Activated naive CD4-positive, alpha-beta T cell treated with anti-CD3 and anti-CD28 coated beads, Interleukin-2, amount 50 U/mL, for 72 hours (primary cell): ENCODE measurements around the gene PFDN1. TPM values are rescaled to one million over a fixed set of nuclear protein-coding genes. Genes with fewer than 3 reads are reported as not detected.

ENCODE experiments used
- ATAC-seq, 2 donors: fragments of 150-1000 bp; cut with Tn5 transposase; 2 replicates each; pipeline ENCODE4 v1.10.0; 2021; ENCODE audit warnings: mild to moderate bottlenecking in 2 of 2, moderate library complexity in 2 of 2
- DNase-seq, 2 donors: peaks; one replicate each; pipeline ENCODE4 v3.0.0; 2021 to 2022; ENCODE audit warnings: low spot score in 2 of 2
- H3K27ac Mint-ChIP-seq, 2 donors: one replicate each; pipeline ENCODE4 v1.8.0; 2022; ENCODE audit warnings: mild to moderate bottlenecking in 2 of 2, mixed read lengths in 2 of 2
- H3K36me3 Mint-ChIP-seq, 2 donors: one replicate each; pipeline ENCODE4 v1.8.0; 2022; ENCODE audit warnings: mixed read lengths in 2 of 2
- H3K9me3 Mint-ChIP-seq, 2 donors: one replicate each; pipeline ENCODE4 v1.8.0; 2022; ENCODE audit warnings: mixed read lengths in 2 of 2
- total RNA-seq, 2 donors: library from RNA; stranded (reverse); gene quantifications; one replicate each; pipeline ENCODE4 v1.2.3, GENCODE V29; 2022

PFDN1 gene
- total RNA-seq, 2 donors from 2014 or later: 45.4 to 66.4 TPM

DNA sequence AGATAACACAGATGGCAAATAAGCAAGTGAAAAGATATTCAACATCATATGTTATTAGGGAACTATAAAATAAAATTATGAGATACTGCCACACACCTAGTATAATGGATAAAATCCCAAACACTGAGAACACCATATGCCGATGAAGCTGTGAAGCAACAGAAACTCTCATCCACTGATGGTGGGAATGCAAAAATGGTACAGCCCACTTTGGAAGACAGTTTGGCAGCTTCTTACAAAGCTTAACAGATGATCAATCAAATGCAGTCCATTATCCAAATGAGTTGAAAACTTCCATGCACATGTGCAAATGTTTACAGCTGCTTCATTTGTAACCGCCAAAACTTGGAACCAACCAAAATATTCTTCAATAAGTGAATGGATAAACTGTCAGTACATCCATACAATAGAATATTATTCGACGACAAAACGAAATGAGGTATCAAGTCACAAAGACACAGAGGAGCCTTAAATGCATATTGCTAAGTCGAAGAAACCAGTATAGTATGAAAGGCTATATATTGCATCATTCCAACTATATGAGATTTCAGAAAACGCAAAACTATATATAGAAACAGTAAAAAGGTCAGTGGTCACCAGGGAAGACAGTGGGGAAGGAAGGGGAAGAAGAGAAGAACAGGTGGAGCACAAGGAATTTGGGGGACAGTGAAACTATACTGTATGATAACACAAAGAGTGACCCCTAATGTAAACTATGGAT is 14.9 kb downstream of the PFDN1 start:
- ATAC-seq (no peak), DNase-seq (no peak)
- Mint-ChIP-seq H3K9me3 (no peaks in the 10 kb centered on the region), H3K27ac (peak overlapping the region in 1 of 2 donors; percentile 59), H3K36me3 (peaks cover 0 to 9% of the 10 kb centered on the region in 2 donors)

DNA sequence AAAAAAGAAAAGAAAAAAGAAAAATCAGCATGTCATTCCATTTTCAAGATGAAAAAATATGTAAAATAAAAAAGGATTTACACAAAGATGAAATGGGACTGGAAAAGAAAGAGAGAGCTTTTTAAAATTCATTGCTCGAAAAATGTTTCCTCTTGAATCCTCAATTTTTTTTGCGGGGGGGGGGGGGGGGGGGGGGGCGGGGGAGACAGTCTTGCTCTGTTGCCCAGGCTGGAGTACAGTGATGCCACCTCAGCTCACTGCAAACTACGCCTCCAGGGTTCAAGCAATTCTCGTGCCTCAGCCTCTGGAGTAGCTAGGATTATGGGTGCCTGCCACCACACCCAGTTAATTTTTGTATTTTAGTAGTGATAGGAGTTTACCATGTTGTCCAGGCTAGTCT is 16.5 kb downstream of the PFDN1 start:
- ATAC-seq (no peak), DNase-seq (no peak)
- Mint-ChIP-seq H3K9me3 (no peaks in the 10 kb centered on the region), H3K27ac (no peak overlapping the region), H3K36me3 (peaks cover 0 to 6% of the 10 kb centered on the region in 2 donors)

DNA sequence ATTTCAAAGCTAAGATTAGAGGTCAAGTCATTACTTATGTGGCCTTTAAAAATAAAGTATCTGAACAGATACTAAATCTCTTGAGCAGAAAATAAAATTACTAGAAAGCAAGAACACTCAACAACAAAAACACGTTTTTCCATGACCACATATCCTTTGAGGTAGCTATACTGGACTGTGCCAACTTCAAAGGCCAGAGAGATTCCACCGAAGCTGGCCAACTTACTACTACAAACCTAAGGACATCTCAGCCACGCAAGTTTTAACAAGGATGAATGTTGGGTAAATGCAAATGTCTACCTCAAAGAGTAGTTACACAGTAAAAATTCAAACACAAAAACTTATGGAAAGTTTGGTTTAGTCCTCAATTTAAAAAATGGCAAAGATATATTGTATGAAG is 18.9 kb downstream of the PFDN1 start:
- no peak overlapping the region for H3K27ac Mint-ChIP-seq
- DNase-seq: no peak
- H3K36me3 Mint-ChIP-seq: no peaks in the 10 kb centered on the region
- no peaks in the 10 kb centered on the region for H3K9me3 Mint-ChIP-seq
- ATAC-seq: no peak

DNA sequence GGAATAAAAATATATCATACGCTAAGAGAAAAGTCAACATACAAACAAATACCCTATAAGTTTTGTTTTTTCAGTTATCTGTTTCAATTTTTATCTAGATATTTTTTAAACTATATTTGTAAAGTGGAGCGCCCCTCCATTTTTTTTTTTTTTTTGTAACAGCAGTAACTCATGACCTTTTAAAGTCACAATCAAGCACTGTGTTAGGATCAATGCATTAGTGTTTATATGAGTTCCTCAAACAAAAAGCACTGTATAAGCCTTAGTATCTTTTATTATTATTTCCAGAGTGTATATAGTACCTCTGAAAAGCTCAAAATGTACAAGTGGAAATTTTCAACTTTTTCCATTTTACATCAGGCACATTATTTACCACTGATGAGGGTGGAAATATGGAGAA is 20.6 kb downstream of the PFDN1 start:
- ATAC-seq: no peak
- peaks cover 6 to 8% of the 10 kb centered on the region in 2 donors for H3K36me3 Mint-ChIP-seq
- no peak for DNase-seq
- no peak overlapping the region for H3K27ac Mint-ChIP-seq
- peaks cover 0 to 6% of the 10 kb centered on the region in 2 donors for H3K9me3 Mint-ChIP-seq

DNA sequence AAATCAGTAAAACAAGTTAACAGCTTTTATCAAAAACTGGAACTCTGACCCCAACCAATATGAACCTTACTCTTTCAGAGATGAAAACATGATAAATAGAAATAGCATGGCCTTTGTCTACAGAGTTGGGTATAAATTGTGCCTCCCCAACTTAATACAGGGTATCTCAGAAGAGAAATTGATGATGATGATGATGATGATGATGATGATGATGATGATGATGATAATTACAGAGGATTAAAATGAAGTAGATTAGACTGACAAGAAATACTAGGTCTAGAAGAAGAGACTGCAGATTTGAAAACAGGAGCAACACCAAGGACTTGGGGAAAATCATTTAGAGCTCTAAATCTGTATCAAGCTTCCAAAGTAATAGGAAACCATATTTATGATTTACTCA is 27.1 kb downstream of the PFDN1 start:
- Mint-ChIP-seq H3K36me3 (peaks cover 10 to 35% of the 10 kb centered on the region in 2 donors), H3K27ac (peak overlapping the region in 1 of 2 donors; percentile 6), H3K9me3 (peaks cover 0 to 10% of the 10 kb centered on the region in 2 donors)

DNA sequence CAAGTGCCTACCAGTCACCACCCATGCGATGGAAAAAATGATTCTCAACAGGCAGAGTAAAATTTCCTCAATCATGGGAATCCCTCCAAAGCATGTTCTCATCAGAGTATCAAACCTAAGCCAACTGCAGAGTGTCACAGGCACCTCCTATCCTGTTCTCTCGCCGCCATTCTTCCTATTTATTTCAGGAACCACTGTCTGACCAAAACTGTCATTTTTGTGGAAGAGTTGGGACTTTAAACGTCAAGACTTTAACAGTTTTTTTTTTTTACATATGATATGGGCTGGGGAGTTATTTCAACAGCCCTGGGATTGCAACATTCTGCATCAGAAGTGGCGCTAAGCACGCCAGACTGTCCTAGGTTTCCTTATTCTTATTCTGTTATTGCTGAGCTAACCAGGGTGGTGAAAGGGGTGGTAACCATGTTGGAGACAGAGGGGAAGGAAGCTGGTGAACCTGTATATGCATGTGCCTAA is 29.5 kb downstream of the PFDN1 start:
- H3K9me3 Mint-ChIP-seq: peaks cover 0 to 10% of the 10 kb centered on the region in 2 donors
- H3K27ac Mint-ChIP-seq: no peak overlapping the region
- peaks cover 10 to 35% of the 10 kb centered on the region in 2 donors for H3K36me3 Mint-ChIP-seq
- DNase-seq (no peak), ATAC-seq (no peak)

More for the DNA sequence above, 27.1 kb downstream of the PFDN1 start:
- ATAC-seq (no peak), DNase-seq (no peak)

DNA sequence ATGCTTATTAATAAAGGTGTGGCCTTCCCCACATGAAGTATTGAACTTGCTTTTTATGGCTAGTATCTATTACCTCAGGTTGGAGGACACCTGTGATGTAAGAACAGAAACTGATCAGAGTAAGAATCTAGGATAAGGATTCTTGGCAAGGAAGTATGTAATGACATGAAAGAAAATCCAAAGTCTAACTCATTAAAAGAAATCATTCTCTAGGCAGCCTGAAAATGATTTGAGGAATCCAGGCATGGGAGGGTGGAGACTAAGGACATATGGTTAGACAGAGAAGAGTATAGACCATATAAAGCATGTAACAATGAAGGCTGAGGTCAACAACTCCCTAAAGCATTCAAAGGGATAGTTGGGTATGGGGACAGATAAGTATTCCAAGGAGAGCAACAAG is 32.9 kb downstream of the PFDN1 start:
- Mint-ChIP-seq H3K9me3 (no peaks in the 10 kb centered on the region), H3K36me3 (peaks cover 0 to 9% of the 10 kb centered on the region in 2 donors)
- no peak for ATAC-seq

DNA sequence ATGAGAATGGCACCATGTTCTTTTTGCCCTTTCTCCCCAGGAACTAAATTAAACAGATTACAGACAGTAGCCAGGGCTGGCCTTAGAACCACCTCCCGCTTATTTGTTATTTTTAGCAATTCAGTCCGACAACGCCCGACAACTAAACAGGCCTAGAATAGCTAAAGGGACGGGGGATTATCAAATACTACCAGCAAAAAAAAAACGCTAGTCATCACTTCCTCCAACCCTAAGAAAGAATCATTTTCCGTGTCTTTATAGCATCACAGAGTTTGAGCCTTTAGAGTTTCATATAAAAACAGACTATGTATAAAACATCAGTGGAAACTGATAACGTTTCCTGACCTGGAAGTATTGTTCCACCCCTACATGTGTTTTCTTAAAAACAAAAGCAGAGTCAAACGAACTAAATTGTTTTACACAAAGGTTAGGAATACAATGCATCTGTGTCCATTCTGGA is 35.3 kb downstream of the PFDN1 start:
- Mint-ChIP-seq H3K36me3 (no peaks in the 10 kb centered on the region), H3K9me3 (no peaks in the 10 kb centered on the region), H3K27ac (peak overlapping the region in 1 of 2 donors; percentile 73)
- ATAC-seq (peak; percentile 16 to 29), DNase-seq (no peak)

More for the DNA sequence above, 32.9 kb downstream of the PFDN1 start:
- H3K27ac Mint-ChIP-seq: no peak overlapping the region
- DNase-seq: no peak

DNA sequence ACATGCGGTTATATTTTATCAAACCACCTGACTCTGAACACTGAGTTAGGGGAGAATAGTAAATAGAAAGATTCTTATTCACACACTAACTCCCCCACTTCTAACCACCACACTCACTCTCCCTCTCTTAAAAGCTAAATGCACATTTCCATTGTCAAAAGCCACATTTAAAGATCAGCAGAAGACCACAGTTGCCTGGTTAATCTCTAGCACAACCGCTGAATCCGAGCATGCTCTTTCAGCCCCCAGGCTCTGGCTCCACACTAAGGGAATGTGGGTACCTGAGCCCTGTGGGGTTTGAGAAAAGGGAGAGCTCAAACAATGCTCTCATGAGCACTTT is 35.7 kb downstream of the PFDN1 start:
- peak; percentile 80 to 86 for ATAC-seq
- peak overlapping the region in 1 of 2 donors; percentile 73 for H3K27ac Mint-ChIP-seq

DNA sequence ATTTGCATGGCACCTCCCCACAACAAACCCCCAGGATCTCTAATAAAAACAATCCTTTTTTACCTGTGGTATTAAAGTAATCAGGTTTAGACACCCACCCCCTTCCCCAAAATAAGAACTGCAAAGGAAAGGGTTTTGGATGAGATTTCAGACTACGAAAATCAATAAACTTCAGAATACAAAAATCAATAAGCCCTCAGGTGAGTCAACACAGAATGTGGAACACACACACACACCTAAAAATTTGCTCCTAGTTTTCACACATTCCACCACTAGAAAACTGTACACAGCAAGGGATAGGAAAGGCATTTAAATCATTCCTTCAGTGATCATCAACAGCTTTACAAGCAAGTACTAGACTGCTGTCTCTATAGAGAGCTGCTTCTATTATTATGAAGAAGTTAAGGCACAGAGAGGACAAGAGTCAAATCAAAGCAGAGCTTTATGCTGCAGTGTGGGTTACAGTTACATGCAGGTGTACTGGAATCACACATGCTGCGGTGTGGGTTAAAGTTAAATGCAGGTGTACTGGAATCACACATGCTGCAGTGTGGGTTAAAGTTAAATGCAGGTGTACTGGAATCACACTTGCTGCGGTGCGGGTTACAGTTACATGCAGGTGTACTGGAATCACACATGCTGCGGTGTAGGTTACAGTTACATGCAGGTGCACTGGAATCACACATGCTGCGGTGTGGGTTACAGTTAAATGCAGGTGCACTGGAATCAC is 36.3 kb downstream of the PFDN1 start:
- Mint-ChIP-seq H3K27ac (peak overlapping the region in 1 of 2 donors; percentile 73), H3K36me3 (no peaks in the 10 kb centered on the region), H3K9me3 (no peaks in the 10 kb centered on the region)
- no peak for DNase-seq
- ATAC-seq: peak in 1 of 2 donors; percentile 63

More for the DNA sequence above, 35.7 kb downstream of the PFDN1 start:
- DNase-seq: no peak
- Mint-ChIP-seq H3K9me3 (no peaks in the 10 kb centered on the region), H3K36me3 (no peaks in the 10 kb centered on the region)

DNA sequence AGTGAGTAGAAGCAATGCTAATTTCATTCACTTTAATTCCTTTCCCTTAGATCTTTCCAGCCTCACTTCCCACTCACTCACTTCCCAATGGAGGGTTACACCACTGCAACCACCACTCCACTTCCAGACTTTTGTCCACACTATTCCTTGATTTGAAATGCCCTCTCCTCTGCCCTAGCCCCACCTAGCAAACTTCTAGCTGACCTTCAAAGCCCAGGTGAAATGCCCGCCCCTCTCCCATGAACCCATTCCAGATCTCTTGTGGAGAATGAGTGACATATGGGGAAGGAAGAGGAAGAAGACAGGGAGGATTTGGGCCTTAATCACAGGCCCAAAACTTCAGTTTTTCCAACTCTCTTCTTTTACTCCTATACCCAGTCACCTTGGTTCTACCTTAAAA is 37.1 kb downstream of the PFDN1 start:
- no peak for ATAC-seq
- H3K27ac Mint-ChIP-seq: no peak overlapping the region

DNA sequence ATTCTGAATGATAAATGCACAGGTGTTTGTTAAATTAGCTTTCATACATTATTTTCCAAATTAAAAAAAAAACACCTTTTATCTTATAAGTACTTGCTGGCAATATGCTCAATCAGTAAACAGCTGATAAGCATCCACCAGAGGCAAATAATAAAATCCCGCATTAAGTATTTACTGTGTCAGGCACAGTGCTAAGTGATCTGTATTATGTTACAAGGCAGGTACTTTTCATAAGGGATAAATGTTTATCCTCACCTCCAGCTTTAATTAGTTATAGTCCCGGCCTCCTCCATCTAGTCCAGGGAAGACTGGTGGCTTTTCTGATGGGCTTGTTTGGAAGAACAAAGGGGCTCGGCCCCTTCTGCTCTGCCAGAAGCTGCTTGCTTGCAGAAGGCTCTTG is 40.1 kb downstream of the PFDN1 start:
- H3K27ac Mint-ChIP-seq: no peak overlapping the region
- ATAC-seq: no peak
- DNase-seq: no peak
- H3K36me3 Mint-ChIP-seq: peaks cover 8 to 14% of the 10 kb centered on the region in 2 donors
- H3K9me3 Mint-ChIP-seq: no peaks in the 10 kb centered on the region

More for the DNA sequence above, 37.1 kb downstream of the PFDN1 start:
- DNase-seq: no peak
- Mint-ChIP-seq H3K36me3 (no peaks in the 10 kb centered on the region), H3K9me3 (no peaks in the 10 kb centered on the region)

DNA sequence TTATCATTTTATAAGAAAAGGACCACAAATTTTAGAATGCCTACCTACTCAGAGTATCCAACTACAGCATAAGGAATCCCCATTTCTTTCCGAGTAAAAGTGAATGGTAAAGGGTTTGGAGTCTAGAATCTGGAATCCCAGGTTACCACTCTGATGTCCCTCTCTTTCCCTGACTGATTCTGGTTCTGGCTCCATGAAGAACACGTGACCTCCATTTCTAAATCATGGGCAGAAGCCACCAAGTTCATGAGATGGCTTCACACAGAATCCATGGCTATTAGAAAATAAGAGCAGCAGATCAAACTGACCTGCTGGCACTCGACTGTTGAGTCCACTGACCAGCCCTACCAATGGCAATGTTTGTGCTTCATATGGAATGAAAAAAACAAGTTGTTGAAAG is 40.7 kb downstream of the PFDN1 start:
- H3K36me3 Mint-ChIP-seq: peaks cover 8 to 19% of the 10 kb centered on the region in 2 donors
- H3K9me3 Mint-ChIP-seq: no peaks in the 10 kb centered on the region
- peak overlapping the region in 1 of 2 donors; percentile 65 for H3K27ac Mint-ChIP-seq
- no peak for ATAC-seq
- DNase-seq: no peak

DNA sequence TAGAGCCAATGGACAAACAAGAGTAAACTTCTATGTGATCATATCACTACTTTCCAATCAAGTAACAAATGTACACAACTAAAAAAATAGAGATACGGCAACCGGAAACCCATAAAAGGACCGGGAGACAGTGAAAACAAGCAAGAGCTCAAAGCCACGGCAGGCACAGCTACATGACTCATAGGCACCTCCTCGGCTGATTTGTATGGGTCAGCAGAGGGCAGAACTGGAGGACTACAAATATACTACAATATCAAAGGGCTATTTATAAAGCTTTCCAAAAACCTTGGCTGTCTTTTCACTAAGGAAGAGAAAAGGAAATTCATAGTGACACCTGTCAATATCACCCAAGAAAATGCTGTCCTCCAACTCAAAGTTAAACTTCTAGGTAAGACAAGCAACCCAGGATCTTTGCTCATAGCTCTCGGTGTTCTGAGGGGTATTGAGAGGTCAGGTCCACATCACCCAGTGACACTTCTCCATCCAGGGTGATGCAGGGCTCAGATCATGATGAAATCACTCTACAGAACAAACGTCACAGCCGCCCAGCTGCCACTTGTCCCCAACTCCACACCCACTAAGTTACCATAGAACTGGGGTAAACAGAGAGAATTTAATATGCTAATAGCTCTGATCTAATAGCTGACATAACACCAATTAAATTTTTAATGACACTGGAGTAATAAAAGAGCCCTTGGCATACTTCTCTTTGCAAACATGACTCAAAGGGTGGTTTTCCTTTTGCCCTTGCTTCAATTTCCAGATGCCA is 41.3 kb downstream of the PFDN1 start:
- no peak for DNase-seq
- H3K9me3 Mint-ChIP-seq: no peaks in the 10 kb centered on the region
- peaks cover 8 to 19% of the 10 kb centered on the region in 2 donors for H3K36me3 Mint-ChIP-seq
- ATAC-seq: peak; percentile 64 to 72
- H3K27ac Mint-ChIP-seq: no peak overlapping the region

DNA sequence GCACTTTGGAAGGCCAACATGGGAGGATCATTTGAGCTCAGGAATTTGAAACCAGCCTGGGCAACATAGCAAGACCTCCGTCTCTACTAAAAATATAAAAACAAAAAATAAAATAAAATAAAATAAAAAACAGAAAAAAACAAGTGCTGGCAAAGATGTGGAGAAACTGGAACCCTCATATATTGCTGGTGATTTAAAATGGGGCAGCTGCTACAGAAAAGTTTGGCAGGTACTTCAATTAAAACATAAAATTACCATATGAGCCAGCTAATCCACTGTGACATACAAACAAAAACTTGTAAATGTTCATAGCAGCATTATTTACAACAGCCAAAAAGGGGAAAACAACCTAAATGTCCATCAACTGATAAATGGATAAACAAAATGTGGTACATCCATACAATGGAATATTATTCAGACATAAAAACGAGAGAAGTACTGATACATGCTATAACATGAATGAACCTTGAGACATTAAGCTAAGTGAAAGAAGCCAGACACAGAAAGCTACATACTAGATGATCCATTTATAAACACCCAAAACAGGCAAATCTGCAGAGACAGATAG is 42.7 kb downstream of the PFDN1 start:
- no peak overlapping the region for H3K27ac Mint-ChIP-seq
- H3K9me3 Mint-ChIP-seq: no peaks in the 10 kb centered on the region
- ATAC-seq (no peak), DNase-seq (no peak)
- peaks cover 8 to 19% of the 10 kb centered on the region in 2 donors for H3K36me3 Mint-ChIP-seq

DNA sequence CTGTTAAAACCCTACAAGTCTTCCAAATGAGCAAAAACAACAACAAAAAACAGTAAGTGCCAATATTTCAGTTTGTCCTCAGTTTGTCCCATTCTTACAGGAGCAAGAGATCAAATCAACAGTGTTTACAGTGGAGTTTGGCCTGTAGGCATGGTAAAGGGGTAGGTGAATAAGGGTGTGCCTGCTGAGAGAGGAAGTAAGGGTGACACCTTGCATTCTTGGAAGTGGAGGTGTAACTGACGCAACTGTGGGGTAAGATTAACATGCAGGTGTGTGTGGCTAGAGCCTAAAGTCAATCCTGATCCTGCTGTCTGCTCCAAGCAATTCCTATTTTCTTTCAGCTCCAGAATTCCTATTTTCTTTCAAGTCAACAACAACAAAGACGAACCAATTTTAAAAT is 43.4 kb downstream of the PFDN1 start:
- DNase-seq: no peak
- H3K27ac Mint-ChIP-seq: peak overlapping the region in 1 of 2 donors; percentile 73
- ATAC-seq: peak in 1 of 2 donors; percentile 55

More for the DNA sequence above, 43.4 kb downstream of the PFDN1 start:
- peaks cover 8 to 19% of the 10 kb centered on the region in 2 donors for H3K36me3 Mint-ChIP-seq
- no peaks in the 10 kb centered on the region for H3K9me3 Mint-ChIP-seq
